H1 (cell line): Measurements from ENCODE around the gene PCDH7.

Experiments used
- ASH2L ChIP-seq: fragments of 200-600, 300-600 bp; sonication (generic); IDR thresholded peaks from one replicate; pipeline ENCODE4 v1.7.1; 2017; ENCODE audit warnings: low read length
- CHD7 ChIP-seq: fragments of 300-600 bp; sonication (generic); IDR thresholded peaks from 2 replicates; pipeline ENCODE4 v1.7.1; 2012; ENCODE audit warnings: low read length, moderate library complexity, mild to moderate bottlenecking, inconsistent platforms; ENCODE audit not compliant: insufficient replicate concordance
- CTCF ChIP-seq, 3 experiments: IDR thresholded peaks; 1 replicate in 2 of 3; 2 replicates in 1 of 3; pipeline versions ENCODE4 v1.5.1 to v1.6.1; 2011; ENCODE audit warnings: low read length in 3 of 3, mild to moderate bottlenecking in 3 of 3, inconsistent platforms in 2 of 3, low read depth in 1 of 3, moderate library complexity in 1 of 3; ENCODE audit not compliant: insufficient read depth in 1 of 3; ENCODE audit errors: control extremely low read depth in 1 of 3
- EZH2 ChIP-seq: fragments of 200-600 bp; sonication (generic); IDR thresholded peaks from 2 replicates; pipeline ENCODE4 v1.7.1; 2012; ENCODE audit warnings: low read depth, mild to moderate bottlenecking, moderate library complexity, low read length, inconsistent platforms; ENCODE audit not compliant: severe bottlenecking
- GABPA ChIP-seq: IDR thresholded peaks from 2 replicates; pipeline ENCODE4 v1.6.1; 2011; ENCODE audit warnings: mild to moderate bottlenecking, low read length, moderate library complexity, borderline replicate concordance; ENCODE audit not compliant: insufficient read depth
- NRF1 ChIP-seq: IDR thresholded peaks from 2 replicates; pipeline ENCODE4 v1.6.1; 2011; ENCODE audit warnings: mild to moderate bottlenecking, low read depth, low read length, improper control_type of control experiment
- POLR2A ChIP-seq, 2 experiments: IDR thresholded peaks; 1 replicate in 1 of 2; 2 replicates in 1 of 2; pipeline ENCODE4 v1.6.1; 2011; ENCODE audit warnings: low read depth in 2 of 2, low read length in 2 of 2, mild to moderate bottlenecking in 2 of 2; ENCODE audit errors: control extremely low read depth in 1 of 2
- RAD21 ChIP-seq, 2 experiments: IDR thresholded peaks in 1 of 2; conservative IDR thresholded peaks in 1 of 2; 2 replicates each; pipeline ENCODE4 v1.6.1; 2011; ENCODE audit warnings: low read depth in 2 of 2, low read length in 2 of 2, improper control_type of control experiment in 1 of 2, inconsistent platforms in 1 of 2, mild to moderate bottlenecking in 1 of 2, moderate library complexity in 1 of 2
- SIN3A ChIP-seq, 2 experiments: IDR thresholded peaks in 1 of 2; conservative IDR thresholded peaks in 1 of 2; 2 replicates each; pipeline ENCODE4 v1.6.1; 2011 to 2012; ENCODE audit warnings: low read length in 2 of 2, improper control_type of control experiment in 1 of 2, low read depth in 1 of 2, mild to moderate bottlenecking in 1 of 2
- SP1 ChIP-seq: IDR thresholded peaks from 2 replicates; pipeline ENCODE4 v1.6.1; 2011; ENCODE audit warnings: low read depth, low read length

- no peak for TF ChIP-seq CTCF (IDR thresholded peaks at IDR 0.05; ENCODE audit: control extremely low read depth in 1 of 3, insufficient read depth in 1 of 3, low read depth in 1 of 3, low read length in 3 of 3)
- TF ChIP-seq RAD21 (IDR thresholded peaks at IDR 0.05 in 1 of 2, conservative IDR thresholded peaks at IDR 0.05 in 1 of 2; ENCODE audit: low read depth in 2 of 2, low read length in 2 of 2) = no peak
- no peak for TF ChIP-seq SP1
- no peak for TF ChIP-seq NRF1
- TF ChIP-seq POLR2A (IDR thresholded peaks at IDR 0.05; ENCODE audit: control extremely low read depth in 1 of 2, low read depth in 2 of 2, low read length in 2 of 2) = no peak
- no peak for TF ChIP-seq ASH2L
- TF ChIP-seq CHD7 = no peak
- TF ChIP-seq EZH2 = no peak
- no peak for TF ChIP-seq SIN3A (conservative IDR thresholded peaks at IDR 0.05 in 1 of 2, IDR thresholded peaks at IDR 0.05 in 1 of 2; ENCODE audit: low read depth in 1 of 2, low read length in 2 of 2)
- TF ChIP-seq GABPA = no peak
Observed at GRCh38 chr4:30753316-30753715, 33.1 kb downstream of the PCDH7 start.
